Brain microvascular endothelial cell (primary cell): ENCODE results near the gene CDR2L.
"Not testable (repeated sequence)": the region's sequence is repeated elsewhere in the genome, so short reads cannot be mapped to it uniquely, and the experiment has no call there.

Experiments
- DNase-seq: peaks from one replicate; pipeline ENCODE4 v3.0.0-alpha.2; 2020
- H3K27ac ChIP-seq: fragments of 250-450 bp; sonication (Bioruptor Pico); 2 replicates; pipeline ENCODE4 v1.5.1; 2020; ENCODE audit warnings: mild to moderate bottlenecking, moderate library complexity
- H3K27me3 ChIP-seq: fragments of 250-450 bp; sonication (Bioruptor Pico); replicated peaks from 2 replicates; pipeline ENCODE4 v1.5.1; 2020; ENCODE audit warnings: mild to moderate bottlenecking
- H3K36me3 ChIP-seq: fragments of 250-450 bp; sonication (Bioruptor Pico); replicated peaks from 2 replicates; pipeline ENCODE4 v1.5.1; 2020; ENCODE audit warnings: mild to moderate bottlenecking
- H3K4me3 ChIP-seq: 2 replicates; pipeline ENCODE4 v1.5.1; 2011; ENCODE audit warnings: low read depth, mild to moderate bottlenecking, control low read depth, low read length, moderate library complexity
- CTCF ChIP-seq: IDR thresholded peaks from 2 replicates; pipeline ENCODE4 v1.5.1; 2011; ENCODE audit warnings: low read depth, mild to moderate bottlenecking, moderate library complexity, low read length, control low read depth, inconsistent platforms; ENCODE audit errors: missing control alignments
- in situ Hi-C: cut with HindIII; loops from 2 replicates; pipeline ENCODE4 v1.10.0; 2017; ENCODE audit warnings: low sequenced_read_pairs, low pct_ligation_motif_present

Gene CDR2L

DNA sequence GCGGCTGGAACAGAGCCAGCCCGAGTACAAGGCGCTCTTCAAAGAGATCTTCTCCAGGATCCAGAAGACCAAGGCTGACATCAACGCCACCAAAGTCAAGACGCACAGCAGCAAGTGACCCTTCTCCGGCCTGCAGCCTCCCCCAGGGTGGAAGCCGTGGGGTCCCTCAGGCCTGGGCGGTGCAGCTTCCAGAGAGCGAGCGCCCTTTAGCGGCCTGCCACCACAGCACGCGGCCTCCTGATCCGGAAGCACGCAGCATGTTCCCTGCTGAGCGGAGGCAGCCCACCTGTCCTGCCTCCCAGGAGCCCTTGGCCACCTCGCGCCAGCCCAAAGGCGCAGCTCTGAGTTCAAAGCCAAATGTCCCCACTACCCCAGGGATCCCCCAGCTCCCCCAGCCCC, 16.5 kb downstream of the CDR2L start:
- Histone ChIP-seq H3K36me3 (peaks cover 56% of the 10 kb centered on the region), H3K4me3 (no peak overlapping the region), H3K27ac (no peak overlapping the region), H3K27me3 (no peaks in the 10 kb centered on the region)
- no peak for DNase-seq
- in situ Hi-C loops, result no loop called here
- TF ChIP-seq CTCF, result no peak

DNA sequence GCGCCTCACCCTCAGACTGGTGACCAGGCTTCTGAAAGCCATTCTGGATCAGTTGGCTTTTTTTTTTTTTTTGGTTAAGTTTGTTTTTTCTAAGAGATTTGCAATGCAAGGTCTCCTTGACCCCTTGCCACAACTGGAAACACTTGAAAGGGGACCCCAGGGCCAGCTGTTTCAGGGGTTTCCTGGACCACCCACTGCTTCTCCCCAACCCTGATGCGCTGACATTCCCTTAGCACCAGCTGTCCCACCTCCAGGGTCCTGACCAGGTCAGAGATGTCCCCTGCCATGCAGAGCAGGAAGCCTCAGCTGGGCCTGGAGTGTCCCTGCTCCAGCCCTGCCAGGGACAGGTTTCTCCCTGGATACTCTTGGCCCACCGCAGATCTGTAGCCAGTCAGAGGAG, 16.9 kb downstream of the CDR2L start:
- no peak for TF ChIP-seq CTCF
- Histone ChIP-seq H3K27ac (no peak overlapping the region), H3K4me3 (no peak overlapping the region), H3K27me3 (no peaks in the 10 kb centered on the region), H3K36me3 (peaks cover 55% of the 10 kb centered on the region)
- in situ Hi-C loops, result no loop called here
- no peak for DNase-seq

DNA sequence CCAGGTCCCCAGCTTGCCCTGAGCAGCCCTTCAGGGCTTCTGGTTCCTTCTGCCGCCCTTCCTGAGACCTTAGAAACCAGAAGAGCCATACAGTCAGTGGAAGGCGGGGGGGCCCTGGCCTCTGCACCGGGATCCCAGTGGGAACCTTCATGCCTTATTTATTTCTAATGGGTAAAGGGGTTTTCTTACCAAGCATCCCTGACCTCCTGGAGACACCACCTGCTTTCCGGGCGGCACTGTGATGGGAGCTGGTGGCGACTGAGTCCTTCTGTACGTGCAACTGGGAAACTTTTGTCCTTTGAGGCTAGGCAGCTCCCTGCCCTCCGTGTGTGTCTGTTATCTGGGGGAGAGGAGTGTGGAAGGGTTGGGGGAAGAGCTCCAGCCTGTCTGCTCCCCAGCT, 17.9 kb downstream of the CDR2L start:
- in situ Hi-C loops, result no loop called here
- no peak for DNase-seq
- H3K27me3 ChIP-seq, result no peaks in the 10 kb centered on the region

DNA sequence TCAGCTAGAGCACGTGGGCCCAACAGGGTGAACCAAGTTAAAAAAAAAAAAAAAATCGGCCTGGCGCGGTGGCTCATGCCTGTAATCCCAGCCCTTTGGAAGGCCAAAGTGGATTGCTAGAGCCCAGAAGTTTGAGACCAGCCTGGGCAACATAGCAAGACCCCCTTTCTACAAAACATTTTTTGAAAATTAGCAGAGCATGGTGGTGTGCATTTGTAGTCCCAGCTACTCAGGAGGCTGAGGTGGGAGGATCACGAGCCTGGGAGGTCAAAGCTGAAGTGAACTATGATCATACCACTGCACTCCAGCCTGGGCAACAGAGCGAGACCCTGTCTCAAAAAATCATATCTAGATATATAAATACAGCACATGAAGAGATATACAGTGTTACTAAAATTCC, 18.7 kb downstream of the CDR2L start:
- H3K4me3 ChIP-seq, H3K27ac ChIP-seq, DNase-seq, in situ Hi-C loops, H3K27me3 ChIP-seq: not testable (repeated sequence)
- peaks cover 44% of the 10 kb centered on the region for H3K36me3 ChIP-seq

More for the DNA sequence above, 17.9 kb downstream of the CDR2L start:
- no peak overlapping the region for H3K27ac ChIP-seq
- peaks cover 47% of the 10 kb centered on the region for H3K36me3 ChIP-seq
- H3K4me3 ChIP-seq, result no peak overlapping the region
- no peak for TF ChIP-seq CTCF

- Histone ChIP-seq H3K4me3 (no peak overlapping the region), H3K27ac (no peak overlapping the region), H3K36me3 (peaks cover 39% of the 10 kb centered on the region), H3K27me3 (no peaks in the 10 kb centered on the region)
- no peak for DNase-seq
- no peak for TF ChIP-seq CTCF
- in situ Hi-C loops, result no loop called here
Observed at GRCh38 chr17:75006653-75007052, 19.2 kb downstream of the CDR2L start.

DNA sequence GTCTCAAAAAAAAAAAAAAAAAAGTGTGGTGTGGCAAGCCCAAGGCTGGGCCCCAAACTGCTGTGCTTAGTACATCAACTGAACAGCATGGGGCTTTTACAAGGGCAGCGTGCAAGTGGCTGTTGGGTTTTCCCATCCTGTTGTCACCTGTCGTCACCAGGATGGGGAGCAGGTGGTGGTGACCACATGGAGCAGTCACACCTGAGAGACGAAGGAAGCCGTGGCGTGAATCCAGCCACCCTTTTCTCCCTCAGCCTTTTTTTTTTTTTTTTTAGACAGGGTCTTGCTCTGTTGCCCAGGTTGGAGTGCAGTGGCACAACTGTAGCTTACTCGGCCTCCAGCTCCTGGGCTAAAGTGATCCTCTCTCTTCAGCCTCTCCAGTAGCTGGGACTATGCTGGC, 20.9 kb downstream of the CDR2L start:
- Histone ChIP-seq H3K27ac (no peak overlapping the region), H3K4me3 (no peak overlapping the region), H3K27me3 (no peaks in the 10 kb centered on the region), H3K36me3 (peaks cover 24% of the 10 kb centered on the region)
- in situ Hi-C loops, result no loop called here
- DNase-seq, result no peak
- no peak for TF ChIP-seq CTCF
